NOMO-1 treated with dmso at 0.1 percent for 144 hours (cell line): ENCODE data around the gene DNAJC25.
"Not testable (repeated sequence)": the region's sequence is repeated elsewhere in the genome, so short reads cannot be mapped to it uniquely, and the experiment has no call there.

ENCODE experiments used
- DNase-seq: peaks from one replicate; lab custom pipeline; 2025; ENCODE audit not compliant: unreplicated experiment; lab: John Stamatoyannopoulos, UW

Gene DNAJC25

DNA sequence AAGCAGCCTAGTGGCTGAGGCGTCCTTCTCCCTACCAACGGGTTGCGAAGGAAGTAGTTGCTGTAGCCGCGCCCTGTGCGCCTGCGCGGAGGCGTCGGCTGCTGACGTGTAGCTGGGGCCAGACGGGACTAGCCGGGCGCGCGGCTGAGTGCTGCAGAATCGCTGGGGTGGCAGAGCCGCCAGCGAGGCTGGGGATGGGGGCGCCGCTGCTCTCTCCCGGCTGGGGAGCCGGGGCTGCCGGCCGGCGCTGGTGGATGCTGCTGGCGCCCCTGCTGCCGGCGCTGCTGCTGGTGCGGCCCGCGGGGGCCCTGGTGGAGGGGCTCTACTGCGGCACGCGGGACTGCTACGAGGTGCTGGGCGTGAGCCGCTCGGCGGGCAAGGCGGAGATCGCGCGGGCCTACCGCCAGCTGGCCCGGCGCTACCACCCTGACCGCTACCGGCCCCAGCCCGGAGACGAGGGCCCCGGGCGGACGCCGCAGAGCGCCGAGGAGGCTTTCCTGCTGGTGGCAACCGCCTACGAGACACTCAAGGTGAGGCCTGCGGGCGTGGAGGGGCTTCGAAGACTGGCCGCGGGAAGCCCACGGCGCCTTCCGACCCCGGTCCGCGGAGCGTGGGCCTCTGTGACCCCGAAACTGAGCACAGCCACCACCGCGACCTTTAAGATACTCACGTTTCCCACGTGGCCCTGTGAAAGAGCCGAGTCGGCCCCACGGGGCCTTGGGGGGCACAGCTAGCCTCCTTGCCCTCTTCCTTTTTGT lies at the start of gene DNAJC25:
Gene DNAJC25, plus strand, starts transcription at position 121 of the 758 bp plus-strand sequence. Its CDS starts 74 bp downstream, at position 195.
- DNase-seq: peak; percentile 97

DNA sequence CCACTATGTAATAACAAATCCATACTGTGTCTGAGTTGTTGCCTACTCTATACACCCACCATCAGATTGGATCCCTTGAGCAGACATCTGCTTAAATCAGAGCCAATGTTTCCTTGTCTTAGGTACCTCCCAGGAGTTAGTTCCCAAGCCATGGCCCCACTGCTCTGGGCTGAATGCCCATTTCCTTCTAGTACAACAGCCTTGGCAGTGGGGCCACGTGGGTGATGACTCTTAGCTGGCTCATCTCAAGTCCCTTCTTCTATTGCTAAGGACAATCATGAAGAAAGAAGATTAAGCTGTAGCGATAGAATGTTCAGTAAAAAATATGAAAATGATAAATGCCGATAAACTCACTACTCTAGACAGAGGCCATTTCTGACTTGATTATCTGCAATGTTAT lies 48.2 kb upstream of the DNAJC25 start:
- no peak for DNase-seq

DNA sequence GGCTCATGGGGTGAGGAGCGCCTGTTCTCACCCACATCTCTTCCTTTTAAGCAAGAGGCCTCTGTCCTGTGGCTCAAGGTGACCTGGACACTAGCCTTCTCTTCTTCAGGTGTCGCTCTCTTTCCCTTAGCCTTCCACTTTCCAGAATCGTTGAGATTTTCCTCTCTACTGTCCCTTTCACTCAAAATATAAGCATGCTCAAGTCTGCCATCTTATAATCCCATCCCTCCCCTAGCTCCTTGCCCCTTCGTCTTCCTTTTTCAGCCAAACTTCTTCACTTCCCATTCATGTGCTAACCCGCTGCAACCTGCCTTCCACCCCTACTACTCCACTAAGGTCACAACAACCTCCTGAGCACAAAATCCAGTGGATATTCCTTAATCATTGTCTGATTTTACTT lies 44.8 kb upstream of the DNAJC25 start:
- DNase-seq: no peak

DNA sequence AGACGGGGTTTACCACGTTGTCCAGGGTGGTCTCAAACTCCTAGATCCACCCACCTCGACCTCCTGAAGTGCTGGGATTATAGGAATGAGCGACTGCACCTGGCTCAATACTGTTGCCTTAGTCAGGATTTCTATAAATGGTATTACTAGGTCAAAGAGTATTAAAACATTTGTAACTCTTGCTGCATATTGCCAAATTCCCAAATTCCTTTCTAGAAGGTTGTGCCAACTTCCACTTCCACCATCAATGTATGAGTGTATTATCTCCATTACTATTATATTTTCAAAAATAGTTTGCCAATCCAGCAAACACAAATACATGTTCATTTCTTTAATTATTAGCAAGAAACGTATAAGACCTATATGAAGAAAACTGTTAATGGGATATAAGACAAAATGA lies 42.3 kb upstream of the DNAJC25 start:
- no peak for DNase-seq

DNA sequence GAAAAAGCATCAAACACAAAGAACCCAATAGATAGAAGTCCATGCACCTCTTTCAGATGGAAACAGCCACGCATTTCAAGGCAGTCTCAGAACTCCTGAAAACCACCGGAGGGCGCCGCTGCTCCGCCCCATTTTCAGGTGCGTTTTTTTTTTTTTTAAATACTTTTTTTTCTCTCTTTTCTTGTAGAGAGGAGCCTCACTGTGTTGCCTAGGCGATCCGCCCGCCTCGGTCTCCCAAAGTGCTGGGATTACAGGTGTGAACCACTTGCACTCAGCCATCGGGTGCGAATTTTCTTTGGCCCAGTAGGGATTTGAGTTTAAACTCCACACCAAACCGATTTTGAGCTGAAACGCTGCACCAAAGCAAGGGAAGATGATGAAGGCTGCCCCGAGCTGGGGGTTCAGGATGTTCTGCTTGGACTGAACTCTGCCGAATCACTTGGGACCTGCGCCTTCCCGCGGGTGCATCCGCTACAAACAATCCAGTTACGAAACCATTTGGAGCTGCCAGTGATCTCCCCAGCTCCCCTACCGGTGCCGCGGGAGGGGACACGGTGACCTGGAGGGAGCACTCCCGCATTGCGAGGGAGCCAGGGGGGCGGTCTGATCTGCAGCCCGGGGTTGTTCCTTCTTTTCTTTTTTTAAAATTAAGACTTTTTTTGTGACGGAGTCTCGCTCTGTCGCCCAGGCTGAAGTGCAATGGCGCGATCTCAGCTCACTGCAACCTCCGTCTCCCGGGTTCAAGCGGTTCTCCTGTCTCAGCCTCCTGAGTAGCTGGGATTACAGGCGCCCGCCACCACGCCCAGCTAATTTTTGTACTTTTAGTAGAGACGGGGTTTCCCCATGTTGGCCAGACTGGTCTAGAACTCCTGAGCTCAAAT lies 33.0 kb upstream of the DNAJC25 start:
- peak; percentile 53 for DNase-seq

DNA sequence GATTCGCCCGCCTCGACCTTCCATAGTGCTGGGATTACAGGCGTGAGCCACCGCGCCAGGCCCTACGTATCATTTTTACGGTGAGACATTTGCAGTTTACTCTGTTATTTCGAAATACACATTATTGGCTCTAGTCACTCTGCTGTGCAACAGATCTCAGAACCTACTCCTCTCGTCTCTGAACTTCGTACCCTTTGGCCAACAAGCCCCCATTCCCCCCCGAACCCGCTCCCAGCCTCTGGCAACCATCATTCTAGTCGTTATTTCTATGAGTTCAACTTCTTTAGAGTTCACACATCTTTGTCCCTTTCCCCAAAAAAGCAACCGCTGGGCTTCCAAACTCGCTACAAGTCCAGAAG lies 32.4 kb upstream of the DNAJC25 start:
- no peak for DNase-seq

DNA sequence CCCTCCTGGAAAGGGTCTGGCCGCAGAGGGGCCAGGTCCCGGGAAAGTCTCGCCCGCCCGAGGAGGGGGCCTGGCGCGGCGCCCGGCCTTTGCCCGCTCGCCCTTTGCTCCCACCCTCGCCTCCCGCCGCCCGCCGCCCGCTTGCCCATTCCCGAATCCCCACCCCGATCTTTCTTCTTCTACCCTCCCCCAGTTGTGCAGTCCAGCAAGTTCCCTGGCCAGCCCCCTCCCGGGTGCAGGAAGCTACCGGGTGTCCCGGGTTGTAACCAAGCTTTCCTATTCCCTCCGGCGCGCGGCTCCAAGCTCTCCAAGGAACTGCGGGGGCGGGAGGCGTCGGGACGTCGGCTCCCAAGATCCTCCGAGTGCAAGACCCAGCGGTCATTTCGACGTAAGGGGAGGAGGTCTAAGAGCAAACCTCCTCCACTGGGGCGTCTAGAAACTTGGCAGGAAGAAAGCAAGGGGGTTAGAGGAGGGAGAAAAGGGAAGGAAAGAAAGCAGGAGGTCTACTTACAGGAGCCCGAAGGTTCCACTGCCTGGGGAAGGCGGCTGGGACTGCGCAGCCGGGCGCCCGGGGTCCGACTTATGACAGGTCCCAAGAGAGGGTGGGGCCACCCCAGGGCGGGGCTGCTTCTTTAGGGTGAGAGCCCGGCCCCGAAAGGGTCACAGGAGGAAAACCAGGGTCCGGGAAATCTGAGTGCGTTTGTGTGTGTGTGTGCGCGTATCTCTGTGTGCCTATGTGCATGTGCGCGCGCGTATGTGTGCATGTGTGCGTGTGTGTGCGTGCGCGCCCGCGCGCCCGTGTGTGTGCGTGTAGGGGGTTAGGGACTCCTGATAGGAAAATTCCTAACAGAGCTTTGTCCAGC lies 31.8 kb upstream of the DNAJC25 start, which contains the start of gene PTGR1:
Gene PTGR1, minus strand, starts transcription at position 556 of the 863 bp plus-strand sequence. CDS start 2,225 bp downstream, outside the sequence.
- peak; percentile 32 for DNase-seq

DNA sequence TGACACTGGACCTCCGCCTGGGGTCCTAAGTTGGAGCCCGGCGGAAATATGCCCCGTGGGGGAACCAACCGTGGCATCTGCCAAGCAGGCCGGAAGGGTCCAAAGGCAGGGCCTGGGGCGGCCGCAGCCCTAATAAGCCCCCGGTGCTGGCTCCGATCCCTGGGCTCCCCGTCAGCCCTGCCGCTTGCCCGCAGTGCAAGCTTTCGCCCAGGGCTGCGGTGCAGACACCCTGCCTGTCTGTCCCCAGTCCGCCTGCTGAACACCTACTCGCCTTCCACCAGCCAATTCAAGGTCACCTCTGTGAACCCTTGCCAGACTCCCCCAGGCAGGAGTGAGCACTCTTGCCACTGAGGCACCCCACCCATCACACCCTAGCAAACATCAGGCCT lies 31.2 kb upstream of the DNAJC25 start:
- DNase-seq: no peak

DNA sequence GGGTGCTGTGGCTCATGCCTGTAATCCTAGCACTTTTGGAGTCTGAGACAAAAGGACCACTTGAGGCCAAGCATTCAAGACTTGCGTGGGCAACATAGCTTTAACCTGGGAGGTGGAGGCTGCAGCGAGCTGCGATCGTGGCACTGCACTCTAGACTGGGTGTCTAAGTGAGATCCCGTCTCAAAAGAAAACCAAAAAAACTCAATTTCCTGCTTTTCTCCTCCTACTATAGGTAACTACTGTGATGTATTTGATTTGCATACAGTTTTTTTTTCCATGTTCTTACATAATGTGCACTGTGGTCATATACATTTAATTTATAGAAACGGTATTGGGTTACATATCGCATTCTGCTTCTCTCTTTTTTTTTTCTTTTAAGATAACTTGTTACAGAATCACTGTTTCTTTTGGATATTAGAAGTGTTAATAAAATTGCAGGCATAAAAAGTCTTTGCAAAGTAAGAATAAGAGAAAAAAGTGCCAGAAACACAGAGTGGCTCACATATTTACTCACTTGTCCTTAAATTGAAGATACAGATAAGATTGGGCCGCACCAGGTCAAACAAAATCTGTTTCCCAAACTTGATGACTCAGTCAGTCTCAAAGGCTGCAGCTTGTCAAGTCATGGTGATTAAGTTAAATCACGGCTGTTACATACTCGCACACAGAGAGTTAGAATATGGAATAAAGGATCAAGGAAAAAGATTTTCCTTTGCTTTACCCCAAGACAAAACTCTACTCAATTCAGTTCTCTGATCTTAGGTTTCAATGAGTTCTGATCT lies 29.7 kb upstream of the DNAJC25 start:
- DNase-seq: no peak

DNA sequence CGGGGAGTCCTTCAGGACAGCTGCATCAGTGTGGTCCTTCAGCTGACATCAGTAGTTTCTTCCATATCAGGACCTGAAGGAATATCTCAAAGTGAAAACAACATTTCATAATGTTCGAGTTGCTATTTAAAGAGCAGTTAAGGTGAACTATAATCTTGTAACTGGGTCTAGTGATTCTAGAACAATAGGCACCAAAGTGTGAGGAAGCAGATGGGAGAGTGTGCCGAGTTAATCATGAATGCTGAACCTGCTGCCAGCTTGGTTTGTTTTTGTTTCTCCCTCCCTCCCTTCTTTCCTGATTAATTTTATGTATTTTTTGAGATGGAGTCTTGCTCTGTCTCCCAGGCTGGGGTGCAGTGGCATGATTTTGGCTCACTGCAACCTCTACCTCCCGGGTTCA lies 28.1 kb upstream of the DNAJC25 start:
- no peak for DNase-seq

DNA sequence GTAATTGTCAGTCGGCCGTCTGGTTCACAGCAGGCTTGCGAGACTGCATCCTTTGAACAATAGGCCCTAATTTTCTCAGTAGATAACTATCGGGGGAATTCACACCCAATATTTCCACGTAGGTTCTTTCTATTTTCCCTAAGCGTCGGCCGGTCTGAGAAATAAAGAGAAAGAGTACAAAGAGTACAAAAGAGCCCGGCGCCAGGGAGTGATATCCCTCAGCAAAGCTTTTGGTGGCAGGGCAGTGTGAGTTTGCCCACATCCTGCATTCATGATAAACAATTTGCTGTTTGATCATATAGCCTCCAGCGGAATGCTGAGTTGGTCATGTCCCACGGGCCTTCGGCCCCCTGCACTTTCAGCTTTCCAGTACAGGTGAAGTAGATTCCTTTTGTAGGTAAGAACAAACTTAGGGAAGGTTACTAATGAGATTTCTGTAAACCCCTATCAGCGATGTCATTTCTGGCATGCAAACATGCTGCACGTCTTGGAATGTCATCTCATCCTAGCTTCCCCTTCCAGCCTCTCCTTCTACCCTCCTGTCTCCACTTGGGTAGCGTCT lies 27.0 kb upstream of the DNAJC25 start:
- no peak for DNase-seq

DNA sequence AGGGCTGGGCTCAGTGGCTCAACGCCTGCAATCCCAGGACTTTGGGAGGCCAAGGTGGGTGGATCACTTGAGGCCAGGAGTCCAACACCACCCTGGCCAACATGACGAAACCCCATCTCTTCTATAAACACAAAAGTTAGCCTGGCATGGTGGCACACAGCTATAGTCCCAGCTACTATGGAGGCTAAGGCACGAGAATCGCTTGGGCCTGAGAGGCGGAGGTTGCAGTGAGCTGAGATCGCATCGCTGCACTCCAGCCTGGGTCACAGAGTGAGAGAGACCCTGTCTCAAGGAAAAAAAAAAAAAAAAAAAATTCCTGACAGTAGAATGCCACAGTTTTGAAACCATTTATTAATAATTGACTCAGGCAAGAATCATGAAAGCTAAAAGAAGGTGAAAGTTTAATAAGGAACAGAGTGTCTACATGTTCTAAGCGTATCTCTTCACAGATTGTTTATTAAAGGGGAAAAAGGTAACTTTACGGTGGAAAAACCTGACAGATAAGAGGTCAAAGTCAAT lies 26.0 kb upstream of the DNAJC25 start:
- DNase-seq: no peak

DNA sequence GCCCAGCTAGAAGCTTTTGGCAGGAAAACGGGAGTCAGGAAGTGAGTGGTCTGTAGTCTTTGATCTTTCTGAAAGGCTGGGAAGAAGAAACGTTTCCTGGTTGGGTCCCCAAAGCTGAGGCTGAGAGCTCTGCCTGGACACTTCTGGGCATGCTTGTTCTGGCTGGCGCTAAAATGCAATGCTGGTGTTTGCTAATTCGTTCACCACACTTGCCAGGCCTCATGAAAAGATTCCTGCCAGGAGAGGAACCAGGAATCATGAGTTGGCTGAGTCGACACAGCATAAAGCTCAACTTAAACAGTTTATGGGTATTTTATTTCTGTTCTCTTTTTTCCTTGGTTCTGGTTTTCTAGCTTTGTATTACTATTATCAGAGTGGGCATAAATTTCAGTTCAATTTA lies 21.0 kb upstream of the DNAJC25 start:
- DNase-seq: no peak

DNA sequence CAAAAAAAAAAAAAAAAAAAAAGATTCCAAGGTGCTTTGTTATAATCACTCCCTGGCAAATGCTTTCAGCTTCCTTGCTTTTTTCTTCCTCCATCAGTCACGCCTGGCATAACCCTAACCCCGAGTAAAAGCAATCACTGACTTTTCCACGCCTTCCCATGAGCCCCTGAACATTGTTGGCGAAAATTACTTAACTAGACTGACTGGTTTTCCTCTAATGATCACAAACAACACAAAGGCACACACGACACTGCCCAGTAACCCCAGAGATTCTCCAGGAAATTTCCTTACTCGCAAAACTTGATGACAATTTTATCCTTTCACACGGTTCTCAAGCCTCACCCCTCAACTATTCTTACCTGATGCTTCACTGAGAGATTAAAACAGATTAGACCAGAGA lies 20.3 kb upstream of the DNAJC25 start:
- DNase-seq: no peak

DNA sequence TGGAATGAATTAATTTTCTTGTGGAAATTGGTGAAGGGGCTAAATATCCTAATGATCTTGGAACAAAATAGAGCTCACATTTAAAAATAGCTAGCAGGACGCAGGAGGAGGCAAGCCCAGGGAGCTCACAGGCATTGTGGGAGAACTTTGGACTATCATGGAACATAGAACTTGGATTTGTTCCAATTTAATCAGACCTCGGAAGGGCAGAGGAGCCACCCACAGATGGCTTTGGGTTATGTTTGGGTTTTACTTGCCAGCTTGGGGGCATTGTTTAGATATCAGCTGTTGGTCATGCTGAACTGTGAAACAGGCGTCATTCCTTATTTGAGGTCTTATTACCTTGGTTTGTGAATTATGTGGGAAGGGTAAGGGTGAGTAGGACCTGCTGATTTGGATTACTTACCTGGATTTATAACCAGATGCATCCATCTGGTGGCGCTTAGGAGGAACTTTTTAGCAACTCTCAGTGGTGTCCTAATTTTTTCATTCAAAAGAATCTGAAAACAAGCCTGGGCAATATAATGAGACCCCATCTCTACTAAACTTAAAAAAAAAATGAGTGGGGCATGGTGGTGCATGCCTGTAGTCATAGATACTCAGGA lies 17.6 kb upstream of the DNAJC25 start:
- DNase-seq: no peak

DNA sequence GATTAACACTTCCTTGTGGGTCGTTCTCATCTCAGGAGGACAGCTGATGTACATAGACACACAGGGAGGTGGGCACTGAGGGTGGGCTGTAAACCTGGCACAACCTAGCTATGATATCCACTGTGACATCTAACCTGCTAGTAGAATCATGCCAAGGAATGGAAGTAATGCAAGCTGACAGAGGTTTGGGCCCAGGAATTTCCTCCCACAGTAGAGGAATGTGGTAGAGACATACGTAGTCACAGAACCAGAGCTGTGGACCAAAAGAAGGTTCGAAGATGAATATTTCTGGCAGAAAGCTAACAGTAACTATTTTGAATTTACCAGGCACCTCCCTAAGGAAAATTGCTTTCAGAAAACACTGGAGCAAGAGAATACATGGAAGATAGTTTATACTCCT lies 15.2 kb upstream of the DNAJC25 start:
- no peak for DNase-seq

DNA sequence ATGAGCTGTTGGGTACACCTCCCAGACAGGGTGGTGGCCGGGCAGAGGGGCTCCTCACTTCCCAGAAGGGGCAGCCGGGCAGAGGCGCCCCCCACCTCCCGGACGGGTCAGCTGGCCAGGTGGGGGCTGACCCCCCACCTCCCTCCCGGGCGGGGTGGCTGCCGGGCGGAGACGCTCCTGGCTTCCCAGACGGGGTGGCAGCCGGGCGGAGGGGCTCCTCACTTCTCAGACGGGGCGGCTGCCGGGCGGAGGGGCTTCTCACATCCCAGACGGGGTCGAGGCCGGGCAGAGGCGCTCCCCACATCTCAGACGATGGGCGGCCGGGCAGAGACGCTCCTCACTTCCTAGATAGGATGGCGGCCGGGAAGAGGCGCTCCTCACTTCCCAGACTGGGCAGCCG lies 13.8 kb upstream of the DNAJC25 start:
- DNase-seq: not testable (repeated sequence)

DNA sequence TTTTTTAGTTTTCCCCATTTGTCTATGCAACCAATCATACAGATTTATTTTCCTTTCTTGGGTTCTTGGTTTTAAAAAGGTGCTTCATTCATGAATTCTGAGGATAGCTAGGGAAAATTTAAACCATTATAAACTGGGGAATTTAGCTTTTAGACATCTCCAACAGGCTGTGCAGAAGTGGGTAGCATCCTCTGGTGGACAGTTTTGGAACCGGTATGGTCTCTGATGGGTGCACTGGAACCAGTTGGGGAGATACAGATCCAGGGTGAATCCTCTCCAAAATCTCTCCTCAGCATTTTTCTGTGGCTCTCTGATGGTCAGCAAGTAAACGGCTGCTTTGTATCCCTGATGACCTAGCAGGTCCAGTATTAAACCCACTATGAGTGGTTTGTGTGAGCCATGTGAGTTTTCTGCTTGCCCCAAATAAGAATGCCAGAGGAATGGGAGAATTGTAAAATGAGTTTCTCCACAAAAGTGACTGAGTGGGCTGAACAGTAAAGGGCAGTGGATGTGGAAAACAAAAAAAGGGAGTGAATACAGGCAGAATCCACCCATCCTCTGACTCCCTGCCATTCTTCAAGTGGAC lies 9.1 kb upstream of the DNAJC25 start:
- no peak for DNase-seq

DNA sequence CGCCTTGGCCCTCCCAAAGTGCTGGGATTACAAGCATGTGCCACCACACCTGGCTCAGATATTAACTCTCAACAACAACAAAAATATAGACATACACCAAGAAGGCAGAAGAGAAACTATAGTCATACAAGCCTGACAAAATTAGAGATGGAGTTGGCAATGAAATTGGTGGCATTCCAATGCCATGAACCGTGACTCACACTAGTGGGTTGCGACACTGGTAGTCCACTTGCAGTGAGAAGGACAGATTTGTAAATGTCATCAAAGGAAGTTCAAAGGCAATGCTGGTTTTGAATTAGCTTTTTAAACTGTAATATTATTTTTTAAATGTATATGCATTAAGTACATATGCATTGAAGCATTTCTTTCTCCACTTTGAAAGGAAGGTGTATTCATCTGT lies 8.5 kb upstream of the DNAJC25 start:
- DNase-seq: no peak
